ENCODE results near the gene LPAR1. TPM values are rescaled to one million over a fixed set of nuclear protein-coding genes. Genes with fewer than 3 reads are reported as not detected.

LPAR1 gene
- total and polyA plus RNA-seq, 10 of the 15 experiments (the other 5 are each of a cell fraction or from before 2014, with no cell fraction given) = 3.3 to 12.9 (median 8.4) TPM

DNA sequence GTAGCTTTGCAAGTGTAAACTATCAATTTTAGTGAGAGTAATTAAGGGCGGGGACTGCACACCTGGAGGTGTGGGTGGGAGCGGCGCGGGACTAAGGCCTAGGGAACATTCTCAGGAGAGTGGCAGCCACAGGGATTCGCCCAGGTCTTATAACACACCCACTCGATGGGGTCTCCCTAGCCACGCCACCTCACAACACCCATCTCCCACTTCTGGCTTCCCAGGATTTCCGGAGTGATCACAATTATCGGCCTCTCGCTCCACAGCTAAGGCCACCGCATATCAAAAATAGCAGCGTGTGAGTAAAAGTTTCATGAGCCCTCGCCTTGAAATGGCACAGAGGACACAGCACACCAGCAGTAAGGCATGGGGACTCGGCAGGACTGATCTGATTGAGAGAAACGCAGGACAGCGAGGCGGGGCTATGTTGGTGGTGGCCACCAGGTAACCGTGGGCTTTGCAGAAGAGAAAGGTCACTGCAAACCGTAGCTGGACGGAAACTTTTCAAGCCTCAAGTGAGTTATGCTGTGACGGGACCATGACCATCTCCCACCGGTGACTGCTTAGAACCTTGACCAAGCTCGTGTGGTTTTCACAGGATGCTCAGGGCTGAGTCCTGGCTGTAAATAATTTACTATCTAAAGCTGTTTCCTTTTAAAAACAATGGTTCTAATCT is 1.1 kb upstream of the LPAR1 start (continued):
- TF ChIP-seq, protein P1, sequence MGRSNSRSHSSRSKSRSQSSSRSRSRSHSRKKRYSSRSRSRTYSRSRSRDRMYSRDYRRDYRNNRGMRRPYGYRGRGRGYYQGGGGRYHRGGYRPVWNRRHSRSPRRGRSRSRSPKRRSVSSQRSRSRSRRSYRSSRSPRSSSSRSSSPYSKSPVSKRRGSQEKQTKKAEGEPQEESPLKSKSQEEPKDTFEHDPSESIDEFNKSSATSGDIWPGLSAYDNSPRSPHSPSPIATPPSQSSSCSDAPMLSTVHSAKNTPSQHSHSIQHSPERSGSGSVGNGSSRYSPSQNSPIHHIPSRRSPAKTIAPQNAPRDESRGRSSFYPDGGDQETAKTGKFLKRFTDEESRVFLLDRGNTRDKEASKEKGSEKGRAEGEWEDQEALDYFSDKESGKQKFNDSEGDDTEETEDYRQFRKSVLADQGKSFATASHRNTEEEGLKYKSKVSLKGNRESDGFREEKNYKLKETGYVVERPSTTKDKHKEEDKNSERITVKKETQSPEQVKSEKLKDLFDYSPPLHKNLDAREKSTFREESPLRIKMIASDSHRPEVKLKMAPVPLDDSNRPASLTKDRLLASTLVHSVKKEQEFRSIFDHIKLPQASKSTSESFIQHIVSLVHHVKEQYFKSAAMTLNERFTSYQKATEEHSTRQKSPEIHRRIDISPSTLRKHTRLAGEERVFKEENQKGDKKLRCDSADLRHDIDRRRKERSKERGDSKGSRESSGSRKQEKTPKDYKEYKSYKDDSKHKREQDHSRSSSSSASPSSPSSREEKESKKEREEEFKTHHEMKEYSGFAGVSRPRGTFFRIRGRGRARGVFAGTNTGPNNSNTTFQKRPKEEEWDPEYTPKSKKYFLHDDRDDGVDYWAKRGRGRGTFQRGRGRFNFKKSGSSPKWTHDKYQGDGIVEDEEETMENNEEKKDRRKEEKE (IDR thresholded peaks at IDR 0.05) = no peak
- no peak for TF ChIP-seq CEBPB (IDR thresholded peaks at IDR 0.05; ENCODE audit: borderline replicate concordance in 1 of 2, low read depth in 2 of 2, low read length in 2 of 2)
- no peak for TF ChIP-seq PAX8 (IDR thresholded peaks at IDR 0.05)
- no peak for TF ChIP-seq CBFB (IDR thresholded peaks at IDR 0.05; ENCODE audit: low read depth)
- no peak for TF ChIP-seq HSF1 (IDR thresholded peaks at IDR 0.05; ENCODE audit: low read depth, low read length)
- TF ChIP-seq PBX3 (IDR thresholded peaks at IDR 0.05; ENCODE audit: insufficient replicate concordance, low read depth, low read length) = no peak
- no peak for TF ChIP-seq GABPA (IDR thresholded peaks at IDR 0.05; ENCODE audit: low read depth)
- no peak for TF ChIP-seq ZNF592 (IDR thresholded peaks at IDR 0.05)
- TF ChIP-seq ZBTB40 (IDR thresholded peaks at IDR 0.05; ENCODE audit: borderline replicate concordance) = no peak
- TF ChIP-seq BHLHE40 (IDR thresholded peaks at IDR 0.05; ENCODE audit: borderline replicate concordance in 1 of 2, low read depth in 2 of 2, low read length in 1 of 2) = peak in 1 of 2 experiments; percentile 33; a peak in 1 of 4 replicates
- TF ChIP-seq KDM1A (IDR thresholded peaks at IDR 0.05; ENCODE audit: borderline replicate concordance) = no peak
- peak; percentile 65 for TF ChIP-seq NR2F1 (conservative IDR thresholded peaks at IDR 0.05)
- TF ChIP-seq TCF3 (IDR thresholded peaks at IDR 0.05; ENCODE audit: borderline replicate concordance, insufficient read depth, low read depth, low read length) = no peak
- no peak for TF ChIP-seq FOXK2 (IDR thresholded peaks at IDR 0.05)
- no peak for TF ChIP-seq YY1 (IDR thresholded peaks at IDR 0.05; ENCODE audit: low read depth, low read length)

Data from GM12878 (cell line).